ENCODE data around the gene MAML2.

DNA sequence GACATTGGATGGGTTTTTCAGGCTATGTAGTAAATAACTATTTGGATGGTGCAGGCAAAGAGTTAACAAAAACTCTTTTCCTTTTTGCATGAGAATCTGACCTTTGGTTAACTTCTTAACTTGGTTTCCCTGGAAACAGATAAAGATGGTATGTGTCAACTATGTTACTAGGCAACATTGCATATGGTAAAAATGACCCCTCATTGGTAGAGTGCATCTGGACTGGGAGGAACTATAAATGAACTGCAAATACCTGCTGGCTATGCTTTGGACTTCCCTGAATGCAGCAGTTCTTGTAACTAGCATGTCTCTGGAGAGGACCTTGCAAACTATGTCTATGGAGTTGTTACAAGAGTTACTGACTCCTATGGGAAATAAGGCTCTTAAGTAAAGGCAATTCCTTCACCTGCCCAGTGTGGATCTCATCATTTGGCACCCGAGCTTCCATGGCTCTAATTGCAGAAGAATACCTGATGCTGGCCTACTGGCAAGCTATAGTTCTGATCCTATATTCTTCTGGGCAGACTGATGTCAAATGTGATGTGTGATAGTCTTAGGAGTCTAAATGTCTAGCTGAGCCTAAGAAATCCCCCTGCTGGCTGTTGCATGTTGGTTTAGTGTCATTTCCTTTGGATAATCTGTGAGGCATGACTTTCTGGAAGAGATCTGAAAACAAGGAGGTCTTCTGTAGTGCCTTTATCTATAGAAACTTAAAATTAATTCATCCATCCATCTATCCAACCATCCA, 292.4 kb downstream of the MAML2 start:
- TF ChIP-seq, protein P1, sequence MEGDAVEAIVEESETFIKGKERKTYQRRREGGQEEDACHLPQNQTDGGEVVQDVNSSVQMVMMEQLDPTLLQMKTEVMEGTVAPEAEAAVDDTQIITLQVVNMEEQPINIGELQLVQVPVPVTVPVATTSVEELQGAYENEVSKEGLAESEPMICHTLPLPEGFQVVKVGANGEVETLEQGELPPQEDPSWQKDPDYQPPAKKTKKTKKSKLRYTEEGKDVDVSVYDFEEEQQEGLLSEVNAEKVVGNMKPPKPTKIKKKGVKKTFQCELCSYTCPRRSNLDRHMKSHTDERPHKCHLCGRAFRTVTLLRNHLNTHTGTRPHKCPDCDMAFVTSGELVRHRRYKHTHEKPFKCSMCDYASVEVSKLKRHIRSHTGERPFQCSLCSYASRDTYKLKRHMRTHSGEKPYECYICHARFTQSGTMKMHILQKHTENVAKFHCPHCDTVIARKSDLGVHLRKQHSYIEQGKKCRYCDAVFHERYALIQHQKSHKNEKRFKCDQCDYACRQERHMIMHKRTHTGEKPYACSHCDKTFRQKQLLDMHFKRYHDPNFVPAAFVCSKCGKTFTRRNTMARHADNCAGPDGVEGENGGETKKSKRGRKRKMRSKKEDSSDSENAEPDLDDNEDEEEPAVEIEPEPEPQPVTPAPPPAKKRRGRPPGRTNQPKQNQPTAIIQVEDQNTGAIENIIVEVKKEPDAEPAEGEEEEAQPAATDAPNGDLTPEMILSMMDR (IDR thresholded peaks at IDR 0.05), result no peak
- no peak for TF ChIP-seq POLR2A (IDR thresholded peaks at IDR 0.05)

All from esophagus squamous epithelium (tissue), 4 donors.